HFF-Myc (cell line): ENCODE data around the gene BABAM2.

Source experiments
- DNase-seq: peaks from one replicate; pipeline ENCODE4 v3.0.0-alpha.2; 2011; ENCODE audit warnings: low read depth; ENCODE audit errors: extremely low read depth
- H3K4me3 ChIP-seq: replicated peaks from 2 replicates; pipeline ENCODE4 v1.5.1; 2011; ENCODE audit warnings: low read depth, mild to moderate bottlenecking, control low read depth, low read length
- CTCF ChIP-seq: IDR thresholded peaks from 2 replicates; pipeline ENCODE4 v1.5.1; 2012; ENCODE audit warnings: mild to moderate bottlenecking, low read depth, low read length, control low read depth; ENCODE audit errors: missing control alignments

Gene BABAM2

GRCh38 chr2:28279371-28279770, 388.8 kb downstream of the BABAM2 start:
- no peak for DNase-seq
- no peak overlapping the region for H3K4me3 ChIP-seq
- no peak for TF ChIP-seq CTCF

- DNase-seq: no peak
- TF ChIP-seq CTCF: no peak
- H3K4me3 ChIP-seq: no peak overlapping the region
These were observed 390.1 kb downstream of the BABAM2 start for GRCh38 chr2:28280619-28281018.

- no peak for DNase-seq
- no peak overlapping the region for H3K4me3 ChIP-seq
- no peak for TF ChIP-seq CTCF
These were observed 391.2 kb downstream of the BABAM2 start for GRCh38 chr2:28281739-28282138.

- TF ChIP-seq CTCF: no peak
- no peak for DNase-seq
- H3K4me3 ChIP-seq: no peak overlapping the region
These were observed 391.7 kb downstream of the BABAM2 start for GRCh38 chr2:28282248-28282647.

GRCh38 chr2:28282861-28283646, 392.5 kb downstream of the BABAM2 start:
- no peak overlapping the region for H3K4me3 ChIP-seq
- no peak for TF ChIP-seq CTCF
- DNase-seq: no peak

GRCh38 chr2:28283861-28284260, 393.3 kb downstream of the BABAM2 start:
- H3K4me3 ChIP-seq: no peak overlapping the region
- no peak for TF ChIP-seq CTCF
- DNase-seq: no peak

GRCh38 chr2:28286678-28287077, 396.1 kb downstream of the BABAM2 start:
- DNase-seq: no peak
- no peak for TF ChIP-seq CTCF
- no peak overlapping the region for H3K4me3 ChIP-seq
